H1 (cell line): ENCODE measurements around the gene TBC1D16. TPM values are rescaled to one million over a fixed set of nuclear protein-coding genes. Genes with fewer than 3 reads are reported as not detected.

Experiments
- CTCF ChIA-PET: fragments of 300-600 bp; sonication (Branson Sonifier 250); formaldehyde crosslinking; loops from one replicate; lab custom pipeline; 2021; ENCODE audit not compliant: partially characterized antibody; lab: Charles Lee
- POLR2A ChIA-PET: fragments of 300-600 bp; sonication (Branson Sonifier 250); formaldehyde crosslinking; loops from one replicate; lab custom pipeline; 2021; ENCODE audit warnings: inconsistent platforms; ENCODE audit not compliant: partially characterized antibody; lab: Charles Lee
- DNase-seq, 2 experiments: peaks; one replicate each; pipeline versions ENCODE4 v3.0.0 to v3.0.0-alpha.2; 2010 to 2022; ENCODE audit warnings: low spot score in 2 of 2, low read depth in 1 of 2, mixed read lengths in 1 of 2
- FAIRE-seq: peaks from 2 replicates; lab custom pipeline; 2011; peaks lifted over from hg19 to GRCh38; lab: Jason Lieb, UNC
- H2AFZ ChIP-seq: 2 replicates; pipeline ENCODE4 v1.8.1; 2012; ENCODE audit warnings: low read length, inconsistent platforms
- H2AK5ac ChIP-seq: 2 replicates; pipeline ENCODE4 v1.6.1; 2013; ENCODE audit warnings: low read depth, low read length
- H2BK120ac ChIP-seq: replicated peaks from 2 replicates; pipeline ENCODE3; 2013; ENCODE audit warnings: low read depth, low read length, inconsistent platforms
- H2BK12ac ChIP-seq: 2 replicates; pipeline ENCODE4 v1.6.1; 2013; ENCODE audit warnings: low read depth, low read length
- H2BK15ac ChIP-seq: 2 replicates; pipeline ENCODE4 v1.6.1; 2013; ENCODE audit warnings: low read length
- H2BK20ac ChIP-seq: 2 replicates; pipeline ENCODE4 v1.6.1; 2013; ENCODE audit warnings: low read length
- H2BK5ac ChIP-seq: 2 replicates; pipeline ENCODE4 v1.6.1; 2013; ENCODE audit warnings: low read depth, low read length
- H3K14ac ChIP-seq: 2 replicates; pipeline ENCODE4 v1.6.1; 2013; ENCODE audit warnings: inconsistent platforms; ENCODE audit not compliant: insufficient read length
- H3K18ac ChIP-seq: 2 replicates; pipeline ENCODE4 v1.6.1; 2013; ENCODE audit warnings: low read length; ENCODE audit errors: extremely low read depth
- H3K23ac ChIP-seq: 2 replicates; pipeline ENCODE4 v1.6.1; 2013; ENCODE audit warnings: inconsistent platforms; ENCODE audit not compliant: insufficient read length
- H3K23me2 ChIP-seq: 2 replicates; pipeline ENCODE4 v1.6.1; 2013; ENCODE audit warnings: low read depth, low read length
- H3K27ac ChIP-seq: 2 replicates; pipeline ENCODE4 v1.6.1; 2011; ENCODE audit warnings: low read depth, low read length, inconsistent platforms
- H3K27me3 ChIP-seq, 4 experiments: replicated peaks in 1 of 4; 1 replicate in 1 of 4; 2 replicates in 3 of 4; pipeline versions ENCODE4 v1.6.1 to v1.8.1; 2011 to 2013; ENCODE audit warnings: low read length in 3 of 4, mild to moderate bottlenecking in 3 of 4, inconsistent platforms in 2 of 4, mixed read lengths in 2 of 4, moderate library complexity in 1 of 4; ENCODE audit not compliant: control insufficient read depth in 3 of 4, insufficient read depth in 3 of 4; ENCODE audit errors: extremely low read depth in 1 of 4
- H3K36me3 ChIP-seq, 4 experiments: 2 replicates each; pipeline versions ENCODE4 v1.6.1 to v1.8.1; 2011 to 2013; ENCODE audit warnings: mild to moderate bottlenecking in 4 of 4, low read length in 3 of 4, moderate library complexity in 2 of 4, control low read depth in 1 of 4, inconsistent platforms in 1 of 4; ENCODE audit not compliant: insufficient read depth in 4 of 4, control insufficient read depth in 2 of 4
- H3K4ac ChIP-seq: replicated peaks from 2 replicates; pipeline ENCODE3; 2013; ENCODE audit warnings: low read length, low read depth, mixed read lengths, inconsistent platforms; ENCODE audit not compliant: insufficient read length
- H3K4me1 ChIP-seq, 4 experiments: replicated peaks in 1 of 4; 1 replicate in 1 of 4; 2 replicates in 3 of 4; pipeline versions ENCODE4 v1.6.1 to v1.8.1; 2011 to 2013; ENCODE audit warnings: low read length in 3 of 4, inconsistent platforms in 2 of 4, mixed read lengths in 1 of 4; ENCODE audit not compliant: insufficient read depth in 4 of 4, control insufficient read depth in 3 of 4
- H3K4me2 ChIP-seq, 2 experiments: 2 replicates each; pipeline versions ENCODE4 v1.6.1 to v1.8.1; 2011 to 2013; ENCODE audit warnings: low read depth in 2 of 2, low read length in 2 of 2, control low read depth in 1 of 2, inconsistent platforms in 1 of 2, mild to moderate bottlenecking in 1 of 2; ENCODE audit not compliant: insufficient read depth in 1 of 2
- H3K4me3 ChIP-seq, 4 experiments: fragments of 200-600, 300-600 bp in 1 of 4; sonication (generic), shearing (Covaris generic), sonication (Bioruptor Twin) in 1 of 4; 2 replicates each; pipeline versions ENCODE4 v1.5.1 to v1.8.1; 2011 to 2016; ENCODE audit warnings: low read length in 4 of 4, low read depth in 3 of 4, control low read depth in 2 of 4, inconsistent platforms in 2 of 4, mild to moderate bottlenecking in 2 of 4, mixed read lengths in 1 of 4, moderate library complexity in 1 of 4; ENCODE audit not compliant: insufficient read depth in 2 of 4; ENCODE audit errors: extremely low read depth in 1 of 4
- H3K56ac ChIP-seq: replicated peaks from 2 replicates; pipeline ENCODE3; 2013; ENCODE audit warnings: low read depth, mild to moderate bottlenecking, mixed read lengths, low read length, inconsistent platforms; ENCODE audit not compliant: insufficient read length
- H3K79me1 ChIP-seq: 2 replicates; pipeline ENCODE4 v1.6.1; 2013; ENCODE audit warnings: low read depth, low read length, control low read depth
- H3K79me2 ChIP-seq, 2 experiments: 2 replicates each; pipeline versions ENCODE4 v1.6.1 to v1.8.1; 2012 to 2013; ENCODE audit warnings: low read length in 2 of 2, mild to moderate bottlenecking in 2 of 2, inconsistent platforms in 1 of 2; ENCODE audit not compliant: insufficient read depth in 2 of 2, control insufficient read depth in 1 of 2
- H3K9ac ChIP-seq, 4 experiments: replicated peaks in 1 of 4; 1 replicate in 1 of 4; 2 replicates in 3 of 4; pipeline versions ENCODE4 v1.6.1 to v1.8.1; 2011 to 2013; ENCODE audit warnings: low read depth in 3 of 4, low read length in 3 of 4, control low read depth in 2 of 4, mild to moderate bottlenecking in 2 of 4, moderate library complexity in 2 of 4, inconsistent platforms in 1 of 4; ENCODE audit errors: extremely low read depth in 1 of 4
- H3K9me3 ChIP-seq, 2 experiments: 2 replicates each; pipeline versions ENCODE4 v1.6.1 to v1.8.1; 2012 to 2013; ENCODE audit warnings: mild to moderate bottlenecking in 2 of 2, moderate library complexity in 2 of 2, control low read depth in 1 of 2, inconsistent platforms in 1 of 2, low read depth in 1 of 2, low read length in 1 of 2, mixed read lengths in 1 of 2; ENCODE audit not compliant: insufficient read depth in 2 of 2
- H4K20me1 ChIP-seq, 2 experiments: replicated peaks in 1 of 2; 2 replicates each; pipeline versions ENCODE3 to v1.8.1; 2011 to 2013; ENCODE audit warnings: inconsistent platforms in 2 of 2, low read length in 2 of 2, mild to moderate bottlenecking in 1 of 2; ENCODE audit not compliant: insufficient read depth in 2 of 2, control insufficient read depth in 1 of 2
- H4K5ac ChIP-seq: 2 replicates; pipeline ENCODE4 v1.6.1; 2013; ENCODE audit warnings: low read length, low read depth, mixed read lengths, inconsistent platforms; ENCODE audit not compliant: insufficient read length
- H4K8ac ChIP-seq: 2 replicates; pipeline ENCODE4 v1.8.0; 2013; ENCODE audit warnings: mild to moderate bottlenecking, moderate library complexity, low read length, inconsistent platforms; ENCODE audit not compliant: insufficient read depth; ENCODE audit errors: extremely low read depth
- H4K91ac ChIP-seq: replicated peaks from 2 replicates; pipeline ENCODE3; 2013; ENCODE audit warnings: low read length, mixed read lengths, inconsistent platforms; ENCODE audit not compliant: insufficient read length
- BRCA1 ChIP-seq: IDR thresholded peaks from 2 replicates; pipeline ENCODE4 v1.6.1; 2012; ENCODE audit warnings: low read depth, low read length, improper control_type of control experiment
- EGR1 ChIP-seq: IDR thresholded peaks from 2 replicates; pipeline ENCODE4 v1.6.1; 2011; ENCODE audit warnings: low read depth, low read length, borderline replicate concordance
- EZH2 ChIP-seq: fragments of 200-600 bp; sonication (generic); IDR thresholded peaks from 2 replicates; pipeline ENCODE4 v1.7.1; 2012; ENCODE audit warnings: low read depth, mild to moderate bottlenecking, moderate library complexity, low read length, inconsistent platforms; ENCODE audit not compliant: severe bottlenecking
- KDM5A ChIP-seq: fragments of 200-600 bp; IDR thresholded peaks from 2 replicates; pipeline ENCODE4 v1.7.1; 2012; ENCODE audit warnings: mild to moderate bottlenecking, low read length, inconsistent platforms, mixed read lengths
- MAX ChIP-seq: IDR thresholded peaks from 2 replicates; pipeline ENCODE4 v1.6.1; 2012; ENCODE audit warnings: inconsistent platforms
- RXRA ChIP-seq: IDR thresholded peaks from 2 replicates; pipeline ENCODE4 v1.6.1; 2011; ENCODE audit warnings: low read depth, mild to moderate bottlenecking, low read length, moderate library complexity; ENCODE audit not compliant: insufficient read depth
- SIX5 ChIP-seq: IDR thresholded peaks from 2 replicates; pipeline ENCODE4 v1.6.1; 2011; ENCODE audit warnings: mild to moderate bottlenecking, low read depth, low read length
- SP1 ChIP-seq: IDR thresholded peaks from 2 replicates; pipeline ENCODE4 v1.6.1; 2011; ENCODE audit warnings: low read depth, low read length
- TCF12 ChIP-seq: IDR thresholded peaks from 2 replicates; pipeline ENCODE4 v1.6.1; 2011; ENCODE audit warnings: low read depth, mild to moderate bottlenecking, low read length
- TEAD4 ChIP-seq: IDR thresholded peaks from 2 replicates; pipeline ENCODE4 v1.6.1; 2012; ENCODE audit warnings: low read depth, low read length, inconsistent platforms, mixed read lengths
- YY1 ChIP-seq: IDR thresholded peaks from 2 replicates; pipeline ENCODE4 v1.6.1; 2011; ENCODE audit warnings: low read depth, mild to moderate bottlenecking, low read length
- ZNF274 ChIP-seq: IDR thresholded peaks from 2 replicates; pipeline ENCODE4 v1.7.0; 2012; ENCODE audit warnings: low read length, borderline replicate concordance; ENCODE audit errors: extremely low read depth
- WGBS, 2 experiments: shearing (Covaris generic) in 1 of 2; methylation state at CpG; one replicate each; pipeline versions ENCODE4 v1.1.6 to v1.1.7; 2013 to 2015; ENCODE audit warnings: low lambda C conversion rate in 2 of 2, mixed read lengths in 2 of 2, inconsistent platforms in 1 of 2, low coverage in 1 of 2, missing lambda C conversion rate in 1 of 2; ENCODE audit not compliant: insufficient replicate concordance in 2 of 2, insufficient coverage in 1 of 2, insufficient read length in 1 of 2; ENCODE audit errors: extremely low coverage in 1 of 2, missing lambda C conversion rate in 1 of 2; 5-methylcytosine and 5-hydroxymethylcytosine counted together
- polyA plus RNA-seq, 7 experiments: library from polyadenylated mRNA; depleted of rRNA in 3 of 7; stranded (reverse) in 5 of 7; unstranded in 2 of 7; fragments of >200 nt in 5 of 7; fragments of 200-250 nt in 2 of 7; gene quantifications; 1 replicate in 5 of 7; 2 replicates in 1 of 7; 4 replicates in 1 of 7; pipeline versions ENCODE4 v1.2.1 to v1.2.3, GENCODE V29; 2011 to 2013; ENCODE audit warnings: missing spikeins in 2 of 7, mixed read lengths in 2 of 7
- total RNA-seq: library from RNA; stranded (reverse); fragmentation: NEBNext Ultra II Directional; extraction: Animal tissue kit (Norgen Biotek cat#: 25700); gene quantifications from 2 replicates; pipeline ENCODE4 v1.2.1, GENCODE V29; 2021

TBC1D16 gene
- total and polyA plus RNA-seq, 2 of the 8 experiments (the other 6 are each of a cell fraction or from before 2014, with no cell fraction given) = 21.1 to 109 TPM

GRCh38 chr17:80072410-80072809 lies 36.7 kb upstream of the TBC1D16 start:
- no peak overlapping the region for H3K4me3 ChIP-seq
- TF ChIP-seq RXRA = no peak
- no peak for TF ChIP-seq EZH2
- TF ChIP-seq KDM5A = no peak
- no peak for TF ChIP-seq SIX5
- no peak for TF ChIP-seq YY1
- no peak for TF ChIP-seq TEAD4
- TF ChIP-seq EGR1 = no peak
- no peak for TF ChIP-seq BRCA1
- no peak for TF ChIP-seq TCF12
- TF ChIP-seq ZNF274 = no peak
- TF ChIP-seq SP1 = no peak
- no peak for TF ChIP-seq MAX
- TF ChIP-seq, all 59 proteins: peak for 0
- Histone ChIP-seq H4K20me1 (no peaks in the 10 kb centered on the region), H2BK20ac (no peak overlapping the region), H3K9ac (no peak overlapping the region), H3K36me3 (no peaks in the 10 kb centered on the region), H3K9me3 (no peaks in the 10 kb centered on the region), H3K23ac (no peak overlapping the region), H3K56ac (no peak overlapping the region), H2BK15ac (no peak overlapping the region), H2AK5ac (no peak overlapping the region), H2BK12ac (no peak overlapping the region), H3K14ac (no peak overlapping the region), H3K18ac (no peak overlapping the region), H2AFZ (no peak overlapping the region), H3K23me2 (no peaks in the 10 kb centered on the region), H3K4me1 (no peaks in the 10 kb centered on the region), H3K79me1 (no peaks in the 10 kb centered on the region), H3K27me3 (no peaks in the 10 kb centered on the region), H4K5ac (no peak overlapping the region), H4K91ac (no peak overlapping the region), H2BK120ac (no peak overlapping the region), H2BK5ac (no peak overlapping the region), H3K4me2 (no peak overlapping the region), H3K79me2 (no peaks in the 10 kb centered on the region), H3K27ac (no peak overlapping the region), H4K8ac (no peak overlapping the region), H3K4ac (no peak overlapping the region)
- ChIA-PET POLR2A (no interaction called here), CTCF (interaction anchor here (0.9 to 6.0 kb wide), 3 partner anchors 9 to 307 kb away, joined by 3 to 32 read pairs (median 4); no protein-coding TSS in a partner anchor)
- FAIRE-seq (no peak), DNase-seq (no peak)
- WGBS, 2 experiments = 97% methylated on average over 6 of the region's 6 CpGs; no CpG with 5 or more reads in 1 of the 2 experiments
